IPS-11a (cell line): Measurements from ENCODE around the gene TTYH1.
"Not testable (repeated sequence)": the region's sequence is repeated elsewhere in the genome, so short reads cannot be mapped to it uniquely, and the experiment has no call there.

ENCODE experiments used
- H3K4me3 ChIP-seq: one replicate; pipeline ENCODE4 v1.5.1; 2013; ENCODE audit warnings: low read depth, low read length, control low read depth

Gene TTYH1

GRCh38 chr19:54415208-54415900, at the start of gene TTYH1:
Gene TTYH1, plus strand, starts transcription at chr19:54415464. Its CDS starts 89 bp downstream, at chr19:54415553.
- H3K4me3 ChIP-seq: peak within 1 kb of the TSS; percentile 53

- H3K4me3 ChIP-seq: not testable (repeated sequence)
Measured at GRCh38 chr19:54365798-54366197, 49.5 kb upstream of the TTYH1 start.

GRCh38 chr19:54366811-54367210, 48.5 kb upstream of the TTYH1 start:
- H3K4me3 ChIP-seq: no peak overlapping the region

GRCh38 chr19:54369082-54369687, 46.1 kb upstream of the TTYH1 start:
- no peak overlapping the region for H3K4me3 ChIP-seq

- H3K4me3 ChIP-seq: not testable (repeated sequence)
Measured at GRCh38 chr19:54369688-54370433, 45.4 kb upstream of the TTYH1 start.

GRCh38 chr19:54370434-54370796, 44.8 kb upstream of the TTYH1 start:
- H3K4me3 ChIP-seq: not testable (repeated sequence)

GRCh38 chr19:54371453-54371852, 43.8 kb upstream of the TTYH1 start:
- not testable (repeated sequence) for H3K4me3 ChIP-seq

GRCh38 chr19:54373781-54374631, 41.3 kb upstream of the TTYH1 start:
- no peak overlapping the region for H3K4me3 ChIP-seq

- H3K4me3 ChIP-seq: not testable (repeated sequence)
Measured at GRCh38 chr19:54375181-54375938, 39.9 kb upstream of the TTYH1 start.

- no peak overlapping the region for H3K4me3 ChIP-seq
Measured at GRCh38 chr19:54376610-54377285, 38.5 kb upstream of the TTYH1 start.

GRCh38 chr19:54379187-54379678, 36.0 kb upstream of the TTYH1 start:
- H3K4me3 ChIP-seq: no peak overlapping the region

- H3K4me3 ChIP-seq: no peak overlapping the region
Measured at GRCh38 chr19:54380897-54381296, 34.4 kb upstream of the TTYH1 start.

GRCh38 chr19:54382041-54382440, 33.2 kb upstream of the TTYH1 start:
- not testable (repeated sequence) for H3K4me3 ChIP-seq

- H3K4me3 ChIP-seq: no peak overlapping the region
Measured at GRCh38 chr19:54383330-54383729, 31.9 kb upstream of the TTYH1 start.

- H3K4me3 ChIP-seq: no peak overlapping the region
Measured at GRCh38 chr19:54387991-54388801, 27.1 kb upstream of the TTYH1 start.

- no peak overlapping the region for H3K4me3 ChIP-seq
Measured at GRCh38 chr19:54388802-54389139, 26.5 kb upstream of the TTYH1 start.

GRCh38 chr19:54389553-54389952, 25.7 kb upstream of the TTYH1 start:
- H3K4me3 ChIP-seq: no peak overlapping the region

- H3K4me3 ChIP-seq: no peak overlapping the region
Measured at GRCh38 chr19:54390942-54391577, 24.2 kb upstream of the TTYH1 start.
